ENCODE measurements around the gene ZNF536. TPM values are rescaled to one million over a fixed set of nuclear protein-coding genes. Genes with fewer than 3 reads are reported as not detected.
A peak's percentile ranks its signal among the peaks of the same experiment; 100 is the strongest.

ZNF536 gene
- total and polyA plus RNA-seq, 2 donors from 2014 or later: 0.19 to 0.25 TPM

- DNase-seq (peak in 1 of 5 donors; percentile 22), FAIRE-seq (no peak)
- TF ChIP-seq, protein P1, sequence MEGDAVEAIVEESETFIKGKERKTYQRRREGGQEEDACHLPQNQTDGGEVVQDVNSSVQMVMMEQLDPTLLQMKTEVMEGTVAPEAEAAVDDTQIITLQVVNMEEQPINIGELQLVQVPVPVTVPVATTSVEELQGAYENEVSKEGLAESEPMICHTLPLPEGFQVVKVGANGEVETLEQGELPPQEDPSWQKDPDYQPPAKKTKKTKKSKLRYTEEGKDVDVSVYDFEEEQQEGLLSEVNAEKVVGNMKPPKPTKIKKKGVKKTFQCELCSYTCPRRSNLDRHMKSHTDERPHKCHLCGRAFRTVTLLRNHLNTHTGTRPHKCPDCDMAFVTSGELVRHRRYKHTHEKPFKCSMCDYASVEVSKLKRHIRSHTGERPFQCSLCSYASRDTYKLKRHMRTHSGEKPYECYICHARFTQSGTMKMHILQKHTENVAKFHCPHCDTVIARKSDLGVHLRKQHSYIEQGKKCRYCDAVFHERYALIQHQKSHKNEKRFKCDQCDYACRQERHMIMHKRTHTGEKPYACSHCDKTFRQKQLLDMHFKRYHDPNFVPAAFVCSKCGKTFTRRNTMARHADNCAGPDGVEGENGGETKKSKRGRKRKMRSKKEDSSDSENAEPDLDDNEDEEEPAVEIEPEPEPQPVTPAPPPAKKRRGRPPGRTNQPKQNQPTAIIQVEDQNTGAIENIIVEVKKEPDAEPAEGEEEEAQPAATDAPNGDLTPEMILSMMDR (IDR thresholded peaks at IDR 0.05; ENCODE audit: borderline replicate concordance, extremely low read depth, insufficient read depth): no peak
- no peaks in the 10 kb centered on the region for H3K36me3 ChIP-seq (ENCODE audit: control insufficient read depth in 2 of 3, insufficient read depth in 3 of 3, low read length in 3 of 3)
- H3K27me3 ChIP-seq (ENCODE audit: control insufficient read depth, insufficient read depth, low read length): no peaks in the 10 kb centered on the region
- no peak overlapping the region for H3K27ac ChIP-seq (ENCODE audit: low read depth in 2 of 2, low read length in 2 of 2)
- H3K4me1 ChIP-seq (ENCODE audit: control insufficient read depth in 2 of 3, insufficient read depth in 2 of 3, low read depth in 1 of 3, low read length in 3 of 3): no peaks in the 10 kb centered on the region
- no peaks in the 10 kb centered on the region for H3K9me3 ChIP-seq (ENCODE audit: control insufficient read depth in 2 of 3, insufficient read depth in 1 of 3, low read length in 3 of 3)
- no peak overlapping the region for H3K4me3 ChIP-seq (ENCODE audit: low read length in 3 of 3)
- no peak overlapping the region for H3K9ac ChIP-seq (ENCODE audit: low read length in 3 of 3)
- intact Hi-C loops (cut with DNase I): no loop called here
Observed at GRCh38 chr19:30350692-30351663, 21.2 kb upstream of the ZNF536 start.

DNA sequence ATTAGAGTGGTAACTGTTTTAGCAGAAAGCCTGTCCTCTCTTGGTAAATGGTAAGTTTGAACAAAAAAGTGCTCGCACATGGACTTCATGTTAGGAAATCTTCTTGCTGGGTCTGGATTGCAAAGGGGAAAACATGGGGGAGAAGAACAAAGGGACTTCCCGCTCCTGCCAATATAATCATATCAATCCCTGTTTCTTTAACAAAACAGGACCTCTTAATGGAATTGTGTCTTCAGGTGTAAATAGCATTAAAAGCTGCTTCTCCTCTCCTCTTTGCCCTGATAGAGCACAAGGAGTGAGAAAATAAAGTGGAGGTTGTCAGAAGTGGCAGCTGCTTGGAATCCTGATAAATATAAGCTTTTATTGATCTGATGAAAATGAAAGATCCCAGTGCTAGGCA lies 20.4 kb upstream of the ZNF536 start:
- Histone ChIP-seq H3K36me3 (ENCODE audit: control insufficient read depth in 2 of 3, insufficient read depth in 3 of 3, low read length in 3 of 3) (no peaks in the 10 kb centered on the region), H3K9ac (ENCODE audit: low read length in 3 of 3) (no peak overlapping the region), H3K4me1 (ENCODE audit: control insufficient read depth in 2 of 3, insufficient read depth in 2 of 3, low read depth in 1 of 3, low read length in 3 of 3) (no peaks in the 10 kb centered on the region), H3K9me3 (ENCODE audit: control insufficient read depth in 2 of 3, insufficient read depth in 1 of 3, low read length in 3 of 3) (no peaks in the 10 kb centered on the region), H3K27me3 (ENCODE audit: control insufficient read depth, insufficient read depth, low read length) (no peaks in the 10 kb centered on the region), H3K27ac (ENCODE audit: low read depth in 2 of 2, low read length in 2 of 2) (no peak overlapping the region), H3K4me3 (ENCODE audit: low read length in 3 of 3) (no peak overlapping the region)
- FAIRE-seq (no peak), DNase-seq (no peak)
- intact Hi-C loops (cut with DNase I): no loop called here
- TF ChIP-seq, protein P1 (IDR thresholded peaks at IDR 0.05; ENCODE audit: borderline replicate concordance, extremely low read depth, insufficient read depth): no peak

DNA sequence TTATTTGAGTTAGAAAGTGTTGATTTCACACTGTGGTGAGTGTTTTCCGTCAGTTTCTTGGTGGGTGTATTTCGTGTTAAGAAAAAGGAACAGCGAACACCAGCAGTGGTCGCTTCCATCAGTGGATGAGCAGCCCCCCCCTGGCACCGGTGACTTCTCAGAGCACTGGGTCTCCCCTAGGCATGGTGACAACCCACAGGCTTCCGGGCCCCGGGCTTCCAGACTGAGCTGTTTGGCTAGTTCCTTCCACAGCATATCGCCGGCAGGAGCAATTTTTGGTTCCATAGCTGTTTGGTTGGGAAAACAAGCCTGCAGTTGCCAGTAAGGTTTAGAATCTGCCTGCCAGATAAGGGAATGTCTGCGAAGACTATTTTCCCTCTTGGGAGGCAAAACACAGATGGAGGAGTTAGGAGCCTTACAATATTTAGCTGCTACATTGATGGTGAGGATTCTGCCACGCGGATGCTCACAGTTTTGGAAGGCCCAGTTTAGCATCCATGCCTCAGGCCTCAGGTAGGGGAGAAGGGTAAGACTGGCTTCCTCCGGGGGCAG lies 18.7 kb upstream of the ZNF536 start:
- no peaks in the 10 kb centered on the region for H3K4me1 ChIP-seq (ENCODE audit: control insufficient read depth in 2 of 3, insufficient read depth in 2 of 3, low read depth in 1 of 3, low read length in 3 of 3)
- H3K4me3 ChIP-seq (ENCODE audit: low read length in 3 of 3): no peak overlapping the region
- no peaks in the 10 kb centered on the region for H3K9me3 ChIP-seq (ENCODE audit: control insufficient read depth in 2 of 3, insufficient read depth in 1 of 3, low read length in 3 of 3)
- intact Hi-C loops (cut with DNase I): no loop called here
- no peaks in the 10 kb centered on the region for H3K27me3 ChIP-seq (ENCODE audit: control insufficient read depth, insufficient read depth, low read length)
- H3K36me3 ChIP-seq (ENCODE audit: control insufficient read depth in 2 of 3, insufficient read depth in 3 of 3, low read length in 3 of 3): no peaks in the 10 kb centered on the region
- TF ChIP-seq, protein P1 (IDR thresholded peaks at IDR 0.05; ENCODE audit: borderline replicate concordance, extremely low read depth, insufficient read depth): no peak
- no peak overlapping the region for H3K9ac ChIP-seq (ENCODE audit: low read length in 3 of 3)
- DNase-seq (peak in 2 of 5 donors; percentile 14 to 37), FAIRE-seq (no peak)
- H3K27ac ChIP-seq (ENCODE audit: low read depth in 2 of 2, low read length in 2 of 2): no peak overlapping the region
